ENCODE data around the gene DRG2. TPM values are rescaled to one million over a fixed set of nuclear protein-coding genes. Genes with fewer than 3 reads are reported as not detected.

The DRG2 gene
- total and polyA plus RNA-seq, 2 of the 8 experiments (the other 6 are each of a cell fraction or from before 2014, with no cell fraction given) = 44.6 to 47.8 TPM

DNA sequence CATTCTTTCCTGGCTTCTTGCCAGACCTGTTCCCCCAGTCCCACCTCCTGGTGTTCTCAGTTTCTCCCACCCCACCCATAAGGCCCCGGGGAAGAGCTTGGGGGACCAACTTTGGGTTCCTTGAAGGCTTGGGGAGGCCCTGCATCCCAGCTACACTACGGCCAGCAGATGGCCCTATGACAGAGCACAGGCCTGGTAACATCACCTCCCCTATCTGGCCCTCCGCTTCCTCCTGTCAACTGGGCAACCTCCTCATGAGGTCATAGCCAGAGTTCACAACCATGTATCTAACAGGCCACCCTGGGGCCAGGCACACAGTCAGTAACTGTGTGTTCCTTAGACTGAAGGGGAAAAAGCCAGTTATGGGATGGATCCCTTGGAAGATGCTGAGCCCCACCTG lies 52.2 kb downstream of the DRG2 start:
- no peak overlapping the region for H2BK20ac ChIP-seq (ENCODE audit: low read length)
- no peak overlapping the region for H2AK5ac ChIP-seq (ENCODE audit: low read depth, low read length)
- H4K8ac ChIP-seq (ENCODE audit: extremely low read depth, insufficient read depth, low read length) = no peak overlapping the region
- no peaks in the 10 kb centered on the region for H3K79me1 ChIP-seq (ENCODE audit: low read depth, low read length)
- no peak overlapping the region for H3K14ac ChIP-seq (ENCODE audit: insufficient read length)
- no peak overlapping the region for H2BK120ac ChIP-seq (replicated peaks; ENCODE audit: low read depth, low read length)
- no peaks in the 10 kb centered on the region; a peak in 2 of 7 replicates for H3K27me3 ChIP-seq (replicated peaks in 1 of 4; ENCODE audit: control insufficient read depth in 3 of 4, extremely low read depth in 1 of 4, insufficient read depth in 3 of 4, low read length in 3 of 4)
- H3K23ac ChIP-seq (ENCODE audit: insufficient read length) = no peak overlapping the region
- H3K27ac ChIP-seq (ENCODE audit: low read depth, low read length) = no peak overlapping the region
- ChIA-PET CTCF (ENCODE audit: partially characterized antibody) (interaction anchor here (0.9 to 10.9 kb wide), 16 partner anchors 10 to 91 kb away, joined by 3 to 141 read pairs (median 18); partner anchors contain the start of gene ALKBH5), POLR2A (ENCODE audit: partially characterized antibody) (interaction anchor here (1.2 to 2.9 kb wide), 3 partner anchors 37 to 61 kb away, joined by 3 to 10 read pairs (median 3); partner anchors contain the start of gene ALKBH5)
- no peaks in the 10 kb centered on the region for H3K9me3 ChIP-seq (ENCODE audit: insufficient read depth in 2 of 2, low read depth in 1 of 2, low read length in 1 of 2)
- no peak overlapping the region for H3K18ac ChIP-seq (ENCODE audit: extremely low read depth, low read length)
- H2BK12ac ChIP-seq (ENCODE audit: low read depth, low read length) = no peak overlapping the region
- peak; percentile 39 to 54; a peak in 3 of 4 replicates for TF ChIP-seq RAD21 (IDR thresholded peaks at IDR 0.05 in 1 of 2, conservative IDR thresholded peaks at IDR 0.05 in 1 of 2; ENCODE audit: low read depth in 2 of 2, low read length in 2 of 2)
- TF ChIP-seq, protein P1, sequence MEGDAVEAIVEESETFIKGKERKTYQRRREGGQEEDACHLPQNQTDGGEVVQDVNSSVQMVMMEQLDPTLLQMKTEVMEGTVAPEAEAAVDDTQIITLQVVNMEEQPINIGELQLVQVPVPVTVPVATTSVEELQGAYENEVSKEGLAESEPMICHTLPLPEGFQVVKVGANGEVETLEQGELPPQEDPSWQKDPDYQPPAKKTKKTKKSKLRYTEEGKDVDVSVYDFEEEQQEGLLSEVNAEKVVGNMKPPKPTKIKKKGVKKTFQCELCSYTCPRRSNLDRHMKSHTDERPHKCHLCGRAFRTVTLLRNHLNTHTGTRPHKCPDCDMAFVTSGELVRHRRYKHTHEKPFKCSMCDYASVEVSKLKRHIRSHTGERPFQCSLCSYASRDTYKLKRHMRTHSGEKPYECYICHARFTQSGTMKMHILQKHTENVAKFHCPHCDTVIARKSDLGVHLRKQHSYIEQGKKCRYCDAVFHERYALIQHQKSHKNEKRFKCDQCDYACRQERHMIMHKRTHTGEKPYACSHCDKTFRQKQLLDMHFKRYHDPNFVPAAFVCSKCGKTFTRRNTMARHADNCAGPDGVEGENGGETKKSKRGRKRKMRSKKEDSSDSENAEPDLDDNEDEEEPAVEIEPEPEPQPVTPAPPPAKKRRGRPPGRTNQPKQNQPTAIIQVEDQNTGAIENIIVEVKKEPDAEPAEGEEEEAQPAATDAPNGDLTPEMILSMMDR (IDR thresholded peaks at IDR 0.05; ENCODE audit: control extremely low read depth in 1 of 3, insufficient read depth in 1 of 3, low read depth in 1 of 3, low read length in 3 of 3) = peak; percentile 51 to 67 (median 60)
- no peak for TF ChIP-seq SIRT6 (IDR thresholded peaks at IDR 0.05; ENCODE audit: low read length)
- no peaks in the 10 kb centered on the region for H3K79me2 ChIP-seq (ENCODE audit: control insufficient read depth in 1 of 2, insufficient read depth in 2 of 2, low read length in 2 of 2)
- H3K36me3 ChIP-seq (ENCODE audit: control insufficient read depth in 2 of 4, insufficient read depth in 4 of 4, low read length in 3 of 4) = no peaks in the 10 kb centered on the region
- no peak overlapping the region for H2BK5ac ChIP-seq (ENCODE audit: low read depth, low read length)
- H3K4ac ChIP-seq (replicated peaks; ENCODE audit: insufficient read length, low read depth, low read length) = no peak overlapping the region
- H3K9ac ChIP-seq (replicated peaks in 1 of 4; ENCODE audit: extremely low read depth in 1 of 4, low read depth in 3 of 4, low read length in 3 of 4) = no peak overlapping the region
- H4K5ac ChIP-seq (ENCODE audit: insufficient read length, low read depth, low read length) = no peak overlapping the region
- H3K23me2 ChIP-seq (ENCODE audit: low read depth, low read length) = no peaks in the 10 kb centered on the region
- no peak overlapping the region for H4K91ac ChIP-seq (replicated peaks; ENCODE audit: insufficient read length, low read length)
- H3K4me2 ChIP-seq (ENCODE audit: insufficient read depth in 1 of 2, low read depth in 2 of 2, low read length in 2 of 2) = no peak overlapping the region
- DNase-seq (ENCODE audit: low read depth in 1 of 2, low spot score in 2 of 2) (no peak), FAIRE-seq (no peak)
- H2BK15ac ChIP-seq (ENCODE audit: low read length) = no peak overlapping the region
- H2AFZ ChIP-seq (ENCODE audit: low read length) = no peak overlapping the region
- WGBS, 2 experiments (ENCODE audit: extremely low coverage in 1 of 2, insufficient coverage in 1 of 2, insufficient read length in 1 of 2, insufficient replicate concordance in 2 of 2, low coverage in 1 of 2, low lambda C conversion rate in 2 of 2, missing lambda C conversion rate in 1 of 2) = 74% methylated on average over 3 of the region's 3 CpGs; no CpG with 5 or more reads in 1 of the 2 experiments
- H4K20me1 ChIP-seq (replicated peaks in 1 of 2; ENCODE audit: control insufficient read depth in 1 of 2, insufficient read depth in 2 of 2, low read length in 2 of 2) = peaks cover 0 to 2% of the 10 kb centered on the region in 2 experiments
- H3K4me1 ChIP-seq (replicated peaks in 1 of 4; ENCODE audit: control insufficient read depth in 3 of 4, insufficient read depth in 4 of 4, low read length in 3 of 4) = peaks cover 0 to 16% (median 6%) of the 10 kb centered on the region in 4 experiments; a peak in 5 of 7 replicates
- no peak overlapping the region for H3K4me3 ChIP-seq (ENCODE audit: extremely low read depth in 1 of 4, insufficient read depth in 2 of 4, low read depth in 3 of 4, low read length in 4 of 4)
- H3K56ac ChIP-seq (replicated peaks; ENCODE audit: insufficient read length, low read depth, low read length) = no peak overlapping the region
